Gastroesophageal sphincter (tissue), 3 donors: ENCODE measurements around the gene AHRR.

Experiments used
- EP300 ChIP-seq: sonication (generic); formaldehyde crosslinking; IDR thresholded peaks from one replicate; pipeline ENCODE4 v1.6.1; 2017; ENCODE audit warnings: antibody characterized with exemption, mild to moderate bottlenecking
- POLR2A ChIP-seq, 2 donors: fragments of 450-650 bp; IDR thresholded peaks; one replicate each; pipeline ENCODE4 v1.6.1; 2017; ENCODE audit warnings: antibody characterized with exemption in 2 of 2, mild to moderate bottlenecking in 2 of 2, moderate library complexity in 1 of 2
- POLR2AphosphoS5 ChIP-seq: sonication (generic); formaldehyde crosslinking; IDR thresholded peaks from one replicate; pipeline ENCODE4 v1.6.1; 2017; ENCODE audit warnings: antibody characterized with exemption
- TF ChIP-seq, protein P1 (sequence below), 4 experiments: fragments of 200-600 bp in 2 of 4; fragments of 450-650 bp in 2 of 4; sonication (generic) in 1 of 4; IDR thresholded peaks; one replicate each; pipeline ENCODE4 v1.5.1; 2017 to 2019; ENCODE audit warnings: antibody characterized with exemption in 4 of 4, mild to moderate bottlenecking in 2 of 4, moderate library complexity in 2 of 4

DNA sequence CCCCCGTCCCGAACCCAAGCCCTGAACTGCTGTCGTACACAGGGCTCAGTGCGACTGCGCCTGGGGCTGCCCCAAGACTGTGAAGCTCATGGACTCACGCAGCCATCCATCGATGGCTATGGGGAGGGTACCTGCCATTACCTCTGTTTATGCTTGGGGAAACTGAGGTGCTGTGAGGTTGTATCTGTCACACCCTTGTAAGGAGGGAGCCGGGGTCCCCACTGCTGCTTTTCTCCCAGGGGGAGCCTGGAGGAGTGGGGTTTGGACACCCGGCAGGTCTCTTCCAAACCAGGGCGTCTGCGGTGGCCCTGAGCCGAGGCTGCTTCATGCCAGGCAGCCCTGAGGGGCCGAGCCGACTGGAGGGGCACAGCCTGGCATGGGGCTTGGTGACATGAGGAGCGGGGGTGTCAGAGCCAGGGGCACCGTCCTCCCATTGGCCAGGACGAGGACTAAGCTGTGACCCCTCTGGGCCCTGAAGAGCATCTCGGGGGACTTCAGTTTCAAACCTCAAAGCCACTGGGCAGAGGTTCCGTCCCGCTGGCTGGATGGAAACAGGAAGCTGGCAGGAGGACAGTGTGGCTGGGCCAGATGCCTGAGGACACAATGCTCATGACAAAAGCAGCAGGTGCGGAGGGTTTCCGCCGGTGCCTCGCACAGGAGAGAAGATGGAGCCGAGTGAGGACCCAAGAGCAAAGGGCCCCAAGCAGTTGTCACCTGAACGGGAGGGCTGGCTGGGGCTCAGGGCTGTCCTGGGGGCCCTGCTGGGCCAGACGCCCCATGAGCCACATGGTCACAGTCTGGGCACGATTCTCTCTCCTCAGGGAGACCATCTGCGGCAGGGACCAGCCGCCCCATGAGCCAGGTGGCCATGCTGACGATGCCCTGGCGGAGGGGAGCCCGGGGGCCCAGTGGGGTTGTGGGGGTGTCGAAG lies 67.0 kb downstream of the AHRR start:
- TF ChIP-seq, protein P1, sequence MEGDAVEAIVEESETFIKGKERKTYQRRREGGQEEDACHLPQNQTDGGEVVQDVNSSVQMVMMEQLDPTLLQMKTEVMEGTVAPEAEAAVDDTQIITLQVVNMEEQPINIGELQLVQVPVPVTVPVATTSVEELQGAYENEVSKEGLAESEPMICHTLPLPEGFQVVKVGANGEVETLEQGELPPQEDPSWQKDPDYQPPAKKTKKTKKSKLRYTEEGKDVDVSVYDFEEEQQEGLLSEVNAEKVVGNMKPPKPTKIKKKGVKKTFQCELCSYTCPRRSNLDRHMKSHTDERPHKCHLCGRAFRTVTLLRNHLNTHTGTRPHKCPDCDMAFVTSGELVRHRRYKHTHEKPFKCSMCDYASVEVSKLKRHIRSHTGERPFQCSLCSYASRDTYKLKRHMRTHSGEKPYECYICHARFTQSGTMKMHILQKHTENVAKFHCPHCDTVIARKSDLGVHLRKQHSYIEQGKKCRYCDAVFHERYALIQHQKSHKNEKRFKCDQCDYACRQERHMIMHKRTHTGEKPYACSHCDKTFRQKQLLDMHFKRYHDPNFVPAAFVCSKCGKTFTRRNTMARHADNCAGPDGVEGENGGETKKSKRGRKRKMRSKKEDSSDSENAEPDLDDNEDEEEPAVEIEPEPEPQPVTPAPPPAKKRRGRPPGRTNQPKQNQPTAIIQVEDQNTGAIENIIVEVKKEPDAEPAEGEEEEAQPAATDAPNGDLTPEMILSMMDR (IDR thresholded peaks at IDR 0.05), result no peak
- TF ChIP-seq POLR2A (IDR thresholded peaks at IDR 0.05) (no peak), POLR2AphosphoS5 (no peak), EP300 (no peak)
